K562 (cell line): ENCODE measurements around the gene MSRB3.

ENCODE experiments used
- BHLHE40 ChIP-seq: IDR thresholded peaks from 2 replicates; pipeline ENCODE4 v1.6.1; 2011; ENCODE audit warnings: low read length, improper control_type of control experiment
- ERF ChIP-seq: fragments of 450-650 bp; formaldehyde crosslinking; IDR thresholded peaks from 2 replicates; pipeline ENCODE4 v1.4.0; 2020; ENCODE audit warnings: mild to moderate bottlenecking, mixed read lengths
- FOXA1 ChIP-seq: fragments of 450-650 bp; IDR thresholded peaks from 2 replicates; pipeline ENCODE4 v1.6.1; 2016; ENCODE audit warnings: mild to moderate bottlenecking, borderline replicate concordance
- FOXJ2 ChIP-seq: fragments of 200-800 bp; sonication (Bioruptor generic); IDR thresholded peaks from 2 replicates; pipeline ENCODE4 v1.6.1; 2016; ENCODE audit warnings: missing genetic modification characterization, missing compliant biosample characterization
- NFATC3 ChIP-seq: fragments of 450-650 bp; IDR thresholded peaks from 2 replicates; pipeline ENCODE4 v1.6.1; 2017; ENCODE audit warnings: mild to moderate bottlenecking
- POLR2AphosphoS5 ChIP-seq: IDR thresholded peaks from 2 replicates; pipeline ENCODE4 v1.6.1; 2011; ENCODE audit warnings: mild to moderate bottlenecking, low read depth, low read length, moderate library complexity; ENCODE audit not compliant: control insufficient read depth, insufficient read depth
- SP1 ChIP-seq: sonication (generic); formaldehyde crosslinking; IDR thresholded peaks from 2 replicates; pipeline ENCODE4 v1.8.1; 2022; ENCODE audit warnings: mild to moderate bottlenecking, missing genetic modification reagents
- TCF7L2 ChIP-seq: fragments of 150-350 bp; IDR thresholded peaks from 2 replicates; pipeline ENCODE4 v1.6.1; 2016; ENCODE audit warnings: low read depth, mild to moderate bottlenecking, low read length, moderate library complexity
- ZNF354B ChIP-seq: fragments of 250-450 bp; sonication (Bioruptor Pico); IDR thresholded peaks from 2 replicates; pipeline ENCODE4 v1.4.0; 2020
- TF ChIP-seq, protein P1 (sequence below): sonication (generic); formaldehyde crosslinking; IDR thresholded peaks from 2 replicates; pipeline ENCODE4 v1.8.1; 2023; ENCODE audit warnings: mild to moderate bottlenecking, missing genetic modification reagents
- TF ChIP-seq, protein P2 (sequence below), 3 experiments: IDR thresholded peaks in 2 of 3; conservative IDR thresholded peaks in 1 of 3; 2 replicates each; pipeline ENCODE4 v1.5.1; 2011 to 2012; ENCODE audit warnings: low read length in 3 of 3, mild to moderate bottlenecking in 3 of 3, control low read depth in 2 of 3, improper control_type of control experiment in 1 of 3, inconsistent platforms in 1 of 3, low read depth in 1 of 3, mixed read lengths in 1 of 3, moderate library complexity in 1 of 3; ENCODE audit not compliant: insufficient read depth in 2 of 3
- TF ChIP-seq, protein P3 (sequence below): fragments of 200-600 bp; sonication (generic); IDR thresholded peaks from one replicate; pipeline ENCODE4 v1.6.1; 2012; ENCODE audit warnings: mild to moderate bottlenecking, low read depth, low read length, inconsistent platforms

DNA sequence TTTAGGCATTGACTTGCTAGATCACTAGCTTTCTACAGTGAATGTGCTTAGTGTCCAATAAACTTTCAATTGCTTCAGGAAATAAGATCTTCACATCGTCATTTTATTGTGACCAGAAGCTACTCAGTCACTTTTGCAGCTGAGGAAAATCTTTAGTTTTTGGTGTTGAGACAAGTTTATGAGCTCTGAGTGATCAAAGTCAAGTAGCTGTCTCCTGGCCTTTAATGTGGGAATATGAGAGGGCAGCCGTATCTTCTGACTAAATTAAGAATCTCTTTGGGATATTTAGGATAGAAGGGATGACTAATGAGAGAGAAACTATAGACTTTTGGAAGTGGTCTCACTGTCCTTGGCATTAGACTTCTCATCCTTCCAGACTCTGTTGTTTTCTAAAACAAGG lies 21.6 kb downstream of the MSRB3 start:
- no peak for TF ChIP-seq SP1 (CRISPR knock-in tag)
- no peak for TF ChIP-seq POLR2AphosphoS5
- TF ChIP-seq TCF7L2: no peak
- TF ChIP-seq, protein P1, sequence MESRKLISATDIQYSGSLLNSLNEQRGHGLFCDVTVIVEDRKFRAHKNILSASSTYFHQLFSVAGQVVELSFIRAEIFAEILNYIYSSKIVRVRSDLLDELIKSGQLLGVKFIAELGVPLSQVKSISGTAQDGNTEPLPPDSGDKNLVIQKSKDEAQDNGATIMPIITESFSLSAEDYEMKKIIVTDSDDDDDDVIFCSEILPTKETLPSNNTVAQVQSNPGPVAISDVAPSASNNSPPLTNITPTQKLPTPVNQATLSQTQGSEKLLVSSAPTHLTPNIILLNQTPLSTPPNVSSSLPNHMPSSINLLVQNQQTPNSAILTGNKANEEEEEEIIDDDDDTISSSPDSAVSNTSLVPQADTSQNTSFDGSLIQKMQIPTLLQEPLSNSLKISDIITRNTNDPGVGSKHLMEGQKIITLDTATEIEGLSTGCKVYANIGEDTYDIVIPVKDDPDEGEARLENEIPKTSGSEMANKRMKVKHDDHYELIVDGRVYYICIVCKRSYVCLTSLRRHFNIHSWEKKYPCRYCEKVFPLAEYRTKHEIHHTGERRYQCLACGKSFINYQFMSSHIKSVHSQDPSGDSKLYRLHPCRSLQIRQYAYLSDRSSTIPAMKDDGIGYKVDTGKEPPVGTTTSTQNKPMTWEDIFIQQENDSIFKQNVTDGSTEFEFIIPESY (CRISPR knock-in tag): no peak
- no peak for TF ChIP-seq NFATC3
- no peak for TF ChIP-seq ZNF354B (CRISPR knock-in tag)
- TF ChIP-seq, protein P2, sequence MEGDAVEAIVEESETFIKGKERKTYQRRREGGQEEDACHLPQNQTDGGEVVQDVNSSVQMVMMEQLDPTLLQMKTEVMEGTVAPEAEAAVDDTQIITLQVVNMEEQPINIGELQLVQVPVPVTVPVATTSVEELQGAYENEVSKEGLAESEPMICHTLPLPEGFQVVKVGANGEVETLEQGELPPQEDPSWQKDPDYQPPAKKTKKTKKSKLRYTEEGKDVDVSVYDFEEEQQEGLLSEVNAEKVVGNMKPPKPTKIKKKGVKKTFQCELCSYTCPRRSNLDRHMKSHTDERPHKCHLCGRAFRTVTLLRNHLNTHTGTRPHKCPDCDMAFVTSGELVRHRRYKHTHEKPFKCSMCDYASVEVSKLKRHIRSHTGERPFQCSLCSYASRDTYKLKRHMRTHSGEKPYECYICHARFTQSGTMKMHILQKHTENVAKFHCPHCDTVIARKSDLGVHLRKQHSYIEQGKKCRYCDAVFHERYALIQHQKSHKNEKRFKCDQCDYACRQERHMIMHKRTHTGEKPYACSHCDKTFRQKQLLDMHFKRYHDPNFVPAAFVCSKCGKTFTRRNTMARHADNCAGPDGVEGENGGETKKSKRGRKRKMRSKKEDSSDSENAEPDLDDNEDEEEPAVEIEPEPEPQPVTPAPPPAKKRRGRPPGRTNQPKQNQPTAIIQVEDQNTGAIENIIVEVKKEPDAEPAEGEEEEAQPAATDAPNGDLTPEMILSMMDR (IDR thresholded peaks at IDR 0.05 in 2 of 3, conservative IDR thresholded peaks at IDR 0.05 in 1 of 3; ENCODE audit: insufficient read depth in 2 of 3, low read depth in 1 of 3, low read length in 3 of 3): no peak
- no peak for TF ChIP-seq BHLHE40
- no peak for TF ChIP-seq ERF (CRISPR knock-in tag)
- no peak for TF ChIP-seq FOXJ2 (tag)
- no peak for TF ChIP-seq FOXA1
- TF ChIP-seq, protein P3, sequence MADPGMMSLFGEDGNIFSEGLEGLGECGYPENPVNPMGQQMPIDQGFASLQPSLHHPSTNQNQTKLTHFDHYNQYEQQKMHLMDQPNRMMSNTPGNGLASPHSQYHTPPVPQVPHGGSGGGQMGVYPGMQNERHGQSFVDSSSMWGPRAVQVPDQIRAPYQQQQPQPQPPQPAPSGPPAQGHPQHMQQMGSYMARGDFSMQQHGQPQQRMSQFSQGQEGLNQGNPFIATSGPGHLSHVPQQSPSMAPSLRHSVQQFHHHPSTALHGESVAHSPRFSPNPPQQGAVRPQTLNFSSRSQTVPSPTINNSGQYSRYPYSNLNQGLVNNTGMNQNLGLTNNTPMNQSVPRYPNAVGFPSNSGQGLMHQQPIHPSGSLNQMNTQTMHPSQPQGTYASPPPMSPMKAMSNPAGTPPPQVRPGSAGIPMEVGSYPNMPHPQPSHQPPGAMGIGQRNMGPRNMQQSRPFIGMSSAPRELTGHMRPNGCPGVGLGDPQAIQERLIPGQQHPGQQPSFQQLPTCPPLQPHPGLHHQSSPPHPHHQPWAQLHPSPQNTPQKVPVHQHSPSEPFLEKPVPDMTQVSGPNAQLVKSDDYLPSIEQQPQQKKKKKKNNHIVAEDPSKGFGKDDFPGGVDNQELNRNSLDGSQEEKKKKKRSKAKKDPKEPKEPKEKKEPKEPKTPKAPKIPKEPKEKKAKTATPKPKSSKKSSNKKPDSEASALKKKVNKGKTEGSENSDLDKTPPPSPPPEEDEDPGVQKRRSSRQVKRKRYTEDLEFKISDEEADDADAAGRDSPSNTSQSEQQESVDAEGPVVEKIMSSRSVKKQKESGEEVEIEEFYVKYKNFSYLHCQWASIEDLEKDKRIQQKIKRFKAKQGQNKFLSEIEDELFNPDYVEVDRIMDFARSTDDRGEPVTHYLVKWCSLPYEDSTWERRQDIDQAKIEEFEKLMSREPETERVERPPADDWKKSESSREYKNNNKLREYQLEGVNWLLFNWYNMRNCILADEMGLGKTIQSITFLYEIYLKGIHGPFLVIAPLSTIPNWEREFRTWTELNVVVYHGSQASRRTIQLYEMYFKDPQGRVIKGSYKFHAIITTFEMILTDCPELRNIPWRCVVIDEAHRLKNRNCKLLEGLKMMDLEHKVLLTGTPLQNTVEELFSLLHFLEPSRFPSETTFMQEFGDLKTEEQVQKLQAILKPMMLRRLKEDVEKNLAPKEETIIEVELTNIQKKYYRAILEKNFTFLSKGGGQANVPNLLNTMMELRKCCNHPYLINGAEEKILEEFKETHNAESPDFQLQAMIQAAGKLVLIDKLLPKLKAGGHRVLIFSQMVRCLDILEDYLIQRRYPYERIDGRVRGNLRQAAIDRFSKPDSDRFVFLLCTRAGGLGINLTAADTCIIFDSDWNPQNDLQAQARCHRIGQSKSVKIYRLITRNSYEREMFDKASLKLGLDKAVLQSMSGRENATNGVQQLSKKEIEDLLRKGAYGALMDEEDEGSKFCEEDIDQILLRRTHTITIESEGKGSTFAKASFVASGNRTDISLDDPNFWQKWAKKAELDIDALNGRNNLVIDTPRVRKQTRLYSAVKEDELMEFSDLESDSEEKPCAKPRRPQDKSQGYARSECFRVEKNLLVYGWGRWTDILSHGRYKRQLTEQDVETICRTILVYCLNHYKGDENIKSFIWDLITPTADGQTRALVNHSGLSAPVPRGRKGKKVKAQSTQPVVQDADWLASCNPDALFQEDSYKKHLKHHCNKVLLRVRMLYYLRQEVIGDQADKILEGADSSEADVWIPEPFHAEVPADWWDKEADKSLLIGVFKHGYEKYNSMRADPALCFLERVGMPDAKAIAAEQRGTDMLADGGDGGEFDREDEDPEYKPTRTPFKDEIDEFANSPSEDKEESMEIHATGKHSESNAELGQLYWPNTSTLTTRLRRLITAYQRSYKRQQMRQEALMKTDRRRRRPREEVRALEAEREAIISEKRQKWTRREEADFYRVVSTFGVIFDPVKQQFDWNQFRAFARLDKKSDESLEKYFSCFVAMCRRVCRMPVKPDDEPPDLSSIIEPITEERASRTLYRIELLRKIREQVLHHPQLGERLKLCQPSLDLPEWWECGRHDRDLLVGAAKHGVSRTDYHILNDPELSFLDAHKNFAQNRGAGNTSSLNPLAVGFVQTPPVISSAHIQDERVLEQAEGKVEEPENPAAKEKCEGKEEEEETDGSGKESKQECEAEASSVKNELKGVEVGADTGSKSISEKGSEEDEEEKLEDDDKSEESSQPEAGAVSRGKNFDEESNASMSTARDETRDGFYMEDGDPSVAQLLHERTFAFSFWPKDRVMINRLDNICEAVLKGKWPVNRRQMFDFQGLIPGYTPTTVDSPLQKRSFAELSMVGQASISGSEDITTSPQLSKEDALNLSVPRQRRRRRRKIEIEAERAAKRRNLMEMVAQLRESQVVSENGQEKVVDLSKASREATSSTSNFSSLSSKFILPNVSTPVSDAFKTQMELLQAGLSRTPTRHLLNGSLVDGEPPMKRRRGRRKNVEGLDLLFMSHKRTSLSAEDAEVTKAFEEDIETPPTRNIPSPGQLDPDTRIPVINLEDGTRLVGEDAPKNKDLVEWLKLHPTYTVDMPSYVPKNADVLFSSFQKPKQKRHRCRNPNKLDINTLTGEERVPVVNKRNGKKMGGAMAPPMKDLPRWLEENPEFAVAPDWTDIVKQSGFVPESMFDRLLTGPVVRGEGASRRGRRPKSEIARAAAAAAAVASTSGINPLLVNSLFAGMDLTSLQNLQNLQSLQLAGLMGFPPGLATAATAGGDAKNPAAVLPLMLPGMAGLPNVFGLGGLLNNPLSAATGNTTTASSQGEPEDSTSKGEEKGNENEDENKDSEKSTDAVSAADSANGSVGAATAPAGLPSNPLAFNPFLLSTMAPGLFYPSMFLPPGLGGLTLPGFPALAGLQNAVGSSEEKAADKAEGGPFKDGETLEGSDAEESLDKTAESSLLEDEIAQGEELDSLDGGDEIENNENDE: no peak
